HepG2 (cell line): ENCODE data around the gene ANKRD27. TPM values are rescaled to one million over a fixed set of nuclear protein-coding genes. Genes with fewer than 3 reads are reported as not detected.

Experiments
- ATAC-seq: fragments of 200-7000 bp; cut with Tn5 transposase; 3 replicates; pipeline ENCODE4 v1.9.1; 2020; ENCODE audit warnings: mild to moderate bottlenecking, moderate library complexity
- BruUV-seq: library from RNA; stranded (reverse); fragments of 400-500 nt; replicated peaks from 2 replicates; lab custom pipeline; 2021; lab: Mats Ljungman, UMichigan
- CTCF ChIA-PET: fragments of 300-600 bp; formaldehyde crosslinking; extraction: SDS; loops from one replicate; lab custom pipeline; 2021; ENCODE audit warnings: low total read pairs, inconsistent platforms, low intra/inter-chr PET ratio; lab: Yijun Ruan, JAX
- POLR2A ChIA-PET: fragments of 350-600 bp; sonication (Branson Sonifier 250); formaldehyde crosslinking; loops from one replicate; lab custom pipeline; 2020; ENCODE audit warnings: antibody characterized with exemption, inconsistent platforms; lab: Yijun Ruan, JAX
- DNase-seq: peaks from one replicate; pipeline ENCODE4 v3.0.0-alpha.2; 2015; ENCODE audit warnings: low spot score
- FAIRE-seq: peaks from 3 replicates; lab custom pipeline; 2011; peaks lifted over from hg19 to GRCh38; lab: Jason Lieb, UNC
- H2AFZ ChIP-seq: one replicate; pipeline ENCODE4 v1.6.1; 2011; ENCODE audit warnings: low read length, inconsistent platforms
- H3K27ac ChIP-seq: fragments of 300-600 bp; 3 replicates; pipeline ENCODE4 v1.8.0; 2011; ENCODE audit warnings: mixed run types, mild to moderate bottlenecking, mixed read lengths, low read length, inconsistent platforms; ENCODE audit not compliant: insufficient read depth; ENCODE audit errors: extremely low read length
- H3K27me3 ChIP-seq, 2 experiments: fragments of 200-600 bp in 1 of 2; 2 replicates in 1 of 2; 3 replicates in 1 of 2; pipeline versions ENCODE4 v1.6.0 to v1.8.0; 2011; ENCODE audit warnings: low read length in 2 of 2, mild to moderate bottlenecking in 2 of 2, moderate library complexity in 2 of 2, inconsistent platforms in 1 of 2; ENCODE audit not compliant: insufficient read depth in 2 of 2, control insufficient read depth in 1 of 2
- H3K36me3 ChIP-seq, 2 experiments: fragments of 200-600 bp in 1 of 2; replicated peaks in 1 of 2; 2 replicates in 1 of 2; 3 replicates in 1 of 2; pipeline versions ENCODE4 v1.5.1 to v1.8.0; 2011; ENCODE audit warnings: low read length in 2 of 2, inconsistent platforms in 1 of 2; ENCODE audit not compliant: insufficient read depth in 2 of 2, control insufficient read depth in 1 of 2
- H3K4me1 ChIP-seq: 2 replicates; pipeline ENCODE4 v1.5.1; 2012; ENCODE audit warnings: low read length, inconsistent platforms; ENCODE audit not compliant: insufficient read depth
- H3K4me2 ChIP-seq: 2 replicates; pipeline ENCODE4 v1.6.0; 2011; ENCODE audit warnings: low read depth, low read length, inconsistent platforms
- H3K4me3 ChIP-seq, 3 experiments: fragments of 200-600 bp in 1 of 3; sonication (generic), shearing (Covaris generic) in 1 of 3; replicated peaks in 1 of 3; 2 replicates each; pipeline ENCODE4 v1.5.1; 2011 to 2016; ENCODE audit warnings: low read length in 3 of 3, inconsistent platforms in 2 of 3, low read depth in 2 of 3, mild to moderate bottlenecking in 2 of 3, control low read depth in 1 of 3, mixed read lengths in 1 of 3; ENCODE audit not compliant: insufficient read depth in 1 of 3
- H3K79me2 ChIP-seq: one replicate; pipeline ENCODE4 v1.6.1; 2011; ENCODE audit warnings: low read length, inconsistent platforms; ENCODE audit not compliant: insufficient read depth
- H3K9ac ChIP-seq: 2 replicates; pipeline ENCODE4 v1.6.0; 2011; ENCODE audit warnings: mild to moderate bottlenecking, low read depth, low read length, inconsistent platforms; ENCODE audit not compliant: insufficient read depth
- H3K9me3 ChIP-seq: 2 replicates; pipeline ENCODE4 v1.5.1; 2012; ENCODE audit warnings: mild to moderate bottlenecking, low read length
- H4K20me1 ChIP-seq: 2 replicates; pipeline ENCODE4 v1.6.0; 2011; ENCODE audit warnings: inconsistent platforms, mild to moderate bottlenecking, low read length, moderate library complexity; ENCODE audit not compliant: insufficient read depth
- KDM2A ChIP-seq: sonication (generic); formaldehyde crosslinking; IDR thresholded peaks from 2 replicates; pipeline ENCODE4 v1.4.0; 2020; ENCODE audit warnings: low read depth, missing genetic modification reagents, borderline replicate concordance
- LCORL ChIP-seq, 2 experiments: fragments of 450-650 bp in 1 of 2; sonication (generic) in 1 of 2; formaldehyde crosslinking in 1 of 2; IDR thresholded peaks; 2 replicates each; pipeline versions ENCODE4 v1.5.0 to v1.6.1; 2017 to 2020; ENCODE audit warnings: antibody characterized with exemption in 1 of 2, missing genetic modification reagents in 1 of 2
- WGBS: methylation state at CpG from one replicate; pipeline ENCODE4 v1.1.6; 2017; ENCODE audit warnings: low lambda C conversion rate; 5-methylcytosine and 5-hydroxymethylcytosine counted together
- in situ Hi-C: cut with HindIII; loops from 2 replicates; pipeline ENCODE4 v1.10.0; 2017; ENCODE audit warnings: low pct_unique_long_range_greater_than_20kb; ENCODE audit not compliant: extremely low pct_ligation_motif_present
- intact Hi-C: fragments of 100-400 bp; cut with micrococcal nuclease; formaldehyde crosslinking; loops from one replicate; pipeline ENCODE4 v1.10.0; 2022; ENCODE audit not compliant: unreplicated experiment
- polyA plus RNA-seq, 8 experiments: library from polyadenylated mRNA; depleted of rRNA in 3 of 8; stranded (reverse) in 7 of 8; unstranded in 1 of 8; fragments of >200 nt; fragmentation: Illumina TruSeq in 4 of 8; extraction: Trizol in 4 of 8; gene quantifications; 2 replicates each; pipeline versions ENCODE4 v1.2.1 to v1.2.3, GENCODE V29; 2011 to 2016; ENCODE audit warnings: low read depth in 4 of 8, missing spikeins in 1 of 8, mixed read lengths in 1 of 8; ENCODE audit not compliant: insufficient read depth in 1 of 8
- total RNA-seq, 5 experiments: library from RNA; depleted of rRNA; stranded (reverse); fragments of >200 nt; fragmentation: Illumina TruSeq; extraction: Trizol; gene quantifications; 2 replicates each; pipeline ENCODE4 v1.2.3, GENCODE V29; 2016; ENCODE audit warnings: low read depth in 1 of 5
- TF ChIP-seq, protein P1 (sequence below): sonication (generic); formaldehyde crosslinking; IDR thresholded peaks from 2 replicates; pipeline ENCODE4 v1.4.0; 2020; ENCODE audit warnings: missing genetic modification reagents
- TF ChIP-seq, protein P2 (sequence below): sonication (generic); formaldehyde crosslinking; conservative IDR thresholded peaks from 2 replicates; pipeline ENCODE4 v1.4.0; 2020; ENCODE audit warnings: missing genetic modification reagents
- TF ChIP-seq, protein P3 (sequence below): sonication (generic); formaldehyde crosslinking; IDR thresholded peaks from 2 replicates; pipeline ENCODE4 v1.5.0; 2020; ENCODE audit warnings: mild to moderate bottlenecking, missing genetic modification reagents

Gene ANKRD27
- total and polyA plus RNA-seq, 2 of the 13 experiments (the other 11 are each of a cell fraction or from before 2014, with no cell fraction given) = 22.2 to 23.7 TPM

DNA sequence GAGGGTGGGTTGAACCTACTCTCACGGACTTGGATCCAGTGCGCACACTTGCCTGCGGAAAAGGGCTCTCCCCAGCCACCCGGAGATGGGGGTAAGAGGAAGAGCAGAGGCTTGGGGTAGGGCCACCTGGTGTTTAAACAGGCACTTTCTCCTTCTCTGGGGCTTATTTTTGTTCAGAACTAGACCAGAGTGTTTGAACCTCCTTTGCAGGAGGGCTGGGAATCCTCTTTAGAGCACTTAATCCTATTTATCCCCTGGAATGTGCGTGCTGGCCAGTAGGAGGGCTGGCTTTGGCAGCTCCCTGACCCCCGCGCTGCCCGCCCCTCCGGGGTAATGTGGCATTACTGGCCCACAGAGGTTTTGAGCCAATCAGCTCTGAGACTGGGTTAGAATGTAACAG lies 2.7 kb upstream of the ANKRD27 start:
- Histone ChIP-seq H3K4me1 (peaks cover 43% of the 10 kb centered on the region), H2AFZ (peak overlapping the region; percentile 57), H3K27me3 (peaks cover 3 to 18% of the 10 kb centered on the region in 2 experiments; a peak in 4 of 5 replicates), H3K4me3 (peak overlapping the region in 2 of 3 experiments; percentile 27 to 88; a peak in 3 of 6 replicates), H3K79me2 (peaks cover 16% of the 10 kb centered on the region), H3K36me3 (no peaks in the 10 kb centered on the region), H3K9ac (no peak overlapping the region), H3K27ac (no peak overlapping the region), H3K9me3 (no peaks in the 10 kb centered on the region), H4K20me1 (peaks cover 9% of the 10 kb centered on the region; the same call in 1 of the 2 replicates), H3K4me2 (peak overlapping the region; percentile 94)
- ChIA-PET POLR2A (interaction anchor here (1.4 to 1.5 kb wide), 2 partner anchors 14 to 16 kb away, joined by 3 to 7 read pairs; partner anchors contain the start of gene NUDT19), CTCF (no interaction called here)
- intact Hi-C loops (no loop called here), in situ Hi-C loops (loop anchor here (25.0 kb wide), 1 partner anchor 460 kb away; the partner anchor contains the start of gene WDR88)
- ATAC-seq = no peak
- WGBS = 0% methylated on average over 6 of the region's 9 CpGs
- BruUV-seq = no TSS peak
- no peak for DNase-seq
- TF ChIP-seq LCORL (IDR thresholded peaks at IDR 0.05) (no peak), LCORL (CRISPR knock-in tag; IDR thresholded peaks at IDR 0.05) (0 out of 2 replicates have a peak, but pooled peaks have one; percentile 23), KDM2A (CRISPR knock-in tag) (0 out of 2 replicates have a peak, but pooled peaks have one; percentile 18)
- TF ChIP-seq, protein P1, sequence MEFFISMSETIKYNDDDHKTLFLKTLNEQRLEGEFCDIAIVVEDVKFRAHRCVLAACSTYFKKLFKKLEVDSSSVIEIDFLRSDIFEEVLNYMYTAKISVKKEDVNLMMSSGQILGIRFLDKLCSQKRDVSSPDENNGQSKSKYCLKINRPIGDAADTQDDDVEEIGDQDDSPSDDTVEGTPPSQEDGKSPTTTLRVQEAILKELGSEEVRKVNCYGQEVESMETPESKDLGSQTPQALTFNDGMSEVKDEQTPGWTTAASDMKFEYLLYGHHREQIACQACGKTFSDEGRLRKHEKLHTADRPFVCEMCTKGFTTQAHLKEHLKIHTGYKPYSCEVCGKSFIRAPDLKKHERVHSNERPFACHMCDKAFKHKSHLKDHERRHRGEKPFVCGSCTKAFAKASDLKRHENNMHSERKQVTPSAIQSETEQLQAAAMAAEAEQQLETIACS (CRISPR knock-in tag) = no peak
- TF ChIP-seq, protein P2, sequence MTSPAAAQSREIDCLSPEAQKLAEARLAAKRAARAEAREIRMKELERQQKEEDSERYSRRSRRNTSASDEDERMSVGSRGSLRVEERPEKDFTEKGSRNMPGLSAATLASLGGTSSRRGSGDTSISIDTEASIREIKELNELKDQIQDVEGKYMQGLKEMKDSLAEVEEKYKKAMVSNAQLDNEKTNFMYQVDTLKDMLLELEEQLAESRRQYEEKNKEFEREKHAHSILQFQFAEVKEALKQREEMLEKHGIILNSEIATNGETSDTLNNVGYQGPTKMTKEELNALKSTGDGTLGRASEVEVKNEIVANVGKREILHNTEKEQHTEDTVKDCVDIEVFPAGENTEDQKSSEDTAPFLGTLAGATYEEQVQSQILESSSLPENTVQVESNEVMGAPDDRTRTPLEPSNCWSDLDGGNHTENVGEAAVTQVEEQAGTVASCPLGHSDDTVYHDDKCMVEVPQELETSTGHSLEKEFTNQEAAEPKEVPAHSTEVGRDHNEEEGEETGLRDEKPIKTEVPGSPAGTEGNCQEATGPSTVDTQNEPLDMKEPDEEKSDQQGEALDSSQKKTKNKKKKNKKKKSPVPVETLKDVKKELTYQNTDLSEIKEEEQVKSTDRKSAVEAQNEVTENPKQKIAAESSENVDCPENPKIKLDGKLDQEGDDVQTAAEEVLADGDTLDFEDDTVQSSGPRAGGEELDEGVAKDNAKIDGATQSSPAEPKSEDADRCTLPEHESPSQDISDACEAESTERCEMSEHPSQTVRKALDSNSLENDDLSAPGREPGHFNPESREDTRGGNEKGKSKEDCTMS (CRISPR knock-in tag) = no peak
- TF ChIP-seq, protein P3, sequence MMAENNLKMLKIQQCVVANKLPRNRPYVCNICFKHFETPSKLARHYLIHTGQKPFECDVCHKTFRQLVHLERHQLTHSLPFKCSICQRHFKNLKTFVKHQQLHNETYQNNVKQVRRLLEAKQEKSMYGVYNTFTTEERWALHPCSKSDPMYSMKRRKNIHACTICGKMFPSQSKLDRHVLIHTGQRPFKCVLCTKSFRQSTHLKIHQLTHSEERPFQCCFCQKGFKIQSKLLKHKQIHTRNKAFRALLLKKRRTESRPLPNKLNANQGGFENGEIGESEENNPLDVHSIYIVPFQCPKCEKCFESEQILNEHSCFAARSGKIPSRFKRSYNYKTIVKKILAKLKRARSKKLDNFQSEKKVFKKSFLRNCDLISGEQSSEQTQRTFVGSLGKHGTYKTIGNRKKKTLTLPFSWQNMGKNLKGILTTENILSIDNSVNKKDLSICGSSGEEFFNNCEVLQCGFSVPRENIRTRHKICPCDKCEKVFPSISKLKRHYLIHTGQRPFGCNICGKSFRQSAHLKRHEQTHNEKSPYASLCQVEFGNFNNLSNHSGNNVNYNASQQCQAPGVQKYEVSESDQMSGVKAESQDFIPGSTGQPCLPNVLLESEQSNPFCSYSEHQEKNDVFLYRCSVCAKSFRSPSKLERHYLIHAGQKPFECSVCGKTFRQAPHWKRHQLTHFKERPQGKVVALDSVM = no peak
- no peak for FAIRE-seq
